Prostate gland (tissue), 2 donors: ENCODE data around the gene WAC. TPM values are rescaled to one million over a fixed set of nuclear protein-coding genes. Genes with fewer than 3 reads are reported as not detected.

ENCODE experiments used
- DNase-seq: peaks from one replicate; pipeline ENCODE4 v3.0.0-alpha.2; 2019; ENCODE audit warnings: low spot score
- H3K27ac ChIP-seq, 2 donors: fragments of 200-600 bp; sonication (generic); 2 replicates each; pipeline ENCODE4 v1.5.1; 2017 to 2019
- H3K27me3 ChIP-seq: fragments of 200-600 bp; sonication (generic); replicated peaks from 2 replicates; pipeline ENCODE4 v1.5.1; 2019; ENCODE audit not compliant: insufficient read depth
- H3K36me3 ChIP-seq, 2 donors: fragments of 200-600 bp; sonication (generic); 1 replicate in 1 of 2; 2 replicates in 1 of 2; pipeline versions ENCODE4 v1.5.1 to v1.8.1; 2017 to 2019
- H3K4me1 ChIP-seq: fragments of 200-600 bp; sonication (generic); replicated peaks from 2 replicates; pipeline ENCODE4 v1.5.1; 2019
- H3K4me3 ChIP-seq, 2 donors: fragments of 200-600 bp; sonication (generic); 2 replicates each; pipeline ENCODE4 v1.5.1; 2017 to 2019
- H3K9me3 ChIP-seq: fragments of 200-600 bp; sonication (generic); 2 replicates; pipeline ENCODE4 v1.5.1; 2017
- CTCF ChIP-seq, 4 experiments: fragments of 200-600 bp in 2 of 4; fragments of 450-650 bp in 2 of 4; sonication (generic) in 2 of 4; IDR thresholded peaks; 1 replicate in 3 of 4; 2 replicates in 1 of 4; pipeline ENCODE4 v1.5.1; 2016 to 2019; ENCODE audit warnings: antibody characterized with exemption in 4 of 4, mild to moderate bottlenecking in 2 of 4, moderate library complexity in 2 of 4
- POLR2A ChIP-seq: fragments of 450-650 bp; IDR thresholded peaks from one replicate; pipeline ENCODE4 v1.6.1; 2016; ENCODE audit warnings: antibody characterized with exemption, mild to moderate bottlenecking
- POLR2AphosphoS5 ChIP-seq: sonication (generic); formaldehyde crosslinking; IDR thresholded peaks from one replicate; pipeline ENCODE4 v1.6.1; 2017; ENCODE audit warnings: antibody characterized with exemption
- WGBS: methylation state at CpG from one replicate; pipeline ENCODE4 v1.1.5; 2018; 5-methylcytosine and 5-hydroxymethylcytosine counted together
- intact Hi-C: fragments of 100-400 bp; cut with DNase I; formaldehyde crosslinking; loops from one replicate; pipeline ENCODE4 v1.14.2; 2022
- total RNA-seq, 2 donors: library from RNA; depleted of rRNA; stranded (reverse); fragments of >200 nt; gene quantifications; one replicate each; pipeline ENCODE4 v1.1.0, GENCODE V29; 2016

The WAC gene
- total RNA-seq, 2 donors from 2014 or later = 107 to 143 TPM

- intact Hi-C loops = no loop called here
These were observed 83.6 kb downstream of the WAC start for GRCh38 chr10:28616514-28616913.

GRCh38 chr10:28619455-28619854 is 86.5 kb downstream of the WAC start:
- Histone ChIP-seq H3K9me3 (no peaks in the 10 kb centered on the region), H3K4me3 (no peak overlapping the region), H3K27ac (no peak overlapping the region), H3K4me1 (no peaks in the 10 kb centered on the region), H3K27me3 (no peaks in the 10 kb centered on the region), H3K36me3 (no peaks in the 10 kb centered on the region)
- intact Hi-C loops = no loop called here
- 89% methylated on average over 4 of the region's 4 CpGs for WGBS
- TF ChIP-seq POLR2AphosphoS5 (no peak), CTCF (IDR thresholded peaks at IDR 0.05) (no peak), POLR2A (no peak)
- DNase-seq = no peak

More at GRCh38 chr10:28616514-28616913, 83.6 kb downstream of the WAC start:
- 97% methylated on average over 2 of the region's 2 CpGs for WGBS
- Histone ChIP-seq H3K4me3 (no peak overlapping the region), H3K27ac (no peak overlapping the region), H3K36me3 (peaks cover 0 to 7% of the 10 kb centered on the region in 2 donors), H3K27me3 (no peaks in the 10 kb centered on the region), H3K4me1 (no peaks in the 10 kb centered on the region), H3K9me3 (no peaks in the 10 kb centered on the region)
- no peak for DNase-seq
- no peak for TF ChIP-seq CTCF (IDR thresholded peaks at IDR 0.05)
- no peak for TF ChIP-seq POLR2A
- no peak for TF ChIP-seq POLR2AphosphoS5

- no peak for DNase-seq
- Histone ChIP-seq H3K9me3 (no peaks in the 10 kb centered on the region), H3K27me3 (no peaks in the 10 kb centered on the region), H3K27ac (no peak overlapping the region), H3K4me3 (no peak overlapping the region), H3K36me3 (no peaks in the 10 kb centered on the region), H3K4me1 (no peaks in the 10 kb centered on the region)
- intact Hi-C loops = no loop called here
- TF ChIP-seq CTCF (IDR thresholded peaks at IDR 0.05) (no peak), POLR2AphosphoS5 (no peak)
- 61% methylated on average over 2 of the region's 2 CpGs for WGBS
These were observed 87.3 kb downstream of the WAC start for GRCh38 chr10:28620251-28620650.

- Histone ChIP-seq H3K27ac (no peak overlapping the region), H3K9me3 (no peaks in the 10 kb centered on the region), H3K4me1 (no peaks in the 10 kb centered on the region), H3K27me3 (no peaks in the 10 kb centered on the region), H3K4me3 (no peak overlapping the region), H3K36me3 (no peaks in the 10 kb centered on the region)
- 89% methylated on average over 7 of the region's 7 CpGs for WGBS
- no peak for DNase-seq
- intact Hi-C loops = no loop called here
- no peak for TF ChIP-seq POLR2A
These were observed 90.6 kb downstream of the WAC start for GRCh38 chr10:28623483-28623882.

- no peaks in the 10 kb centered on the region for H3K9me3 ChIP-seq
- TF ChIP-seq CTCF (IDR thresholded peaks at IDR 0.05) (no peak), POLR2AphosphoS5 (no peak)
- H3K36me3 ChIP-seq = no peaks in the 10 kb centered on the region
- H3K27me3 ChIP-seq = no peaks in the 10 kb centered on the region
- H3K4me1 ChIP-seq = no peaks in the 10 kb centered on the region
- no peak for DNase-seq
- WGBS = 91% methylated on average over 3 of the region's 3 CpGs
- intact Hi-C loops = no loop called here
- no peak overlapping the region for H3K4me3 ChIP-seq
- no peak overlapping the region for H3K27ac ChIP-seq
These were observed 91.4 kb downstream of the WAC start for GRCh38 chr10:28624351-28624750.
